ENCODE measurements around the gene FHAD1.

Gene FHAD1

GRCh38 chr1:15207829-15208429, 39.1 kb upstream of the FHAD1 start:
- TF ChIP-seq ZC3H10 (CRISPR knock-in tag; IDR thresholded peaks at IDR 0.05) (no peak), ESRRG (CRISPR knock-in tag; IDR thresholded peaks at IDR 0.05) (no peak), ZFP30 (CRISPR knock-in tag; IDR thresholded peaks at IDR 0.05) (no peak), ZNF565 (CRISPR knock-in tag; conservative IDR thresholded peaks at IDR 0.05; ENCODE audit: low read depth) (no peak), PPARA (CRISPR knock-in tag; IDR thresholded peaks at IDR 0.05; ENCODE audit: borderline replicate concordance) (no peak), ZNF70 (CRISPR knock-in tag; IDR thresholded peaks at IDR 0.05) (no peak), ARNTL (CRISPR knock-in tag; IDR thresholded peaks at IDR 0.05; ENCODE audit: borderline replicate concordance, low read depth) (no peak), SNAI2 (CRISPR knock-in tag; IDR thresholded peaks at IDR 0.05) (no peak), OSR1 (CRISPR knock-in tag; IDR thresholded peaks at IDR 0.05) (no peak), ZNF8 (CRISPR knock-in tag; IDR thresholded peaks at IDR 0.05) (no peak), PATZ1 (CRISPR knock-in tag; IDR thresholded peaks at IDR 0.05; ENCODE audit: borderline replicate concordance) (no peak), TCF4 (CRISPR knock-in tag; IDR thresholded peaks at IDR 0.05; ENCODE audit: borderline replicate concordance) (no peak), TOX (CRISPR knock-in tag; IDR thresholded peaks at IDR 0.05; ENCODE audit: borderline replicate concordance) (no peak), RARB (CRISPR knock-in tag; IDR thresholded peaks at IDR 0.05) (no peak)
- TF ChIP-seq, protein P1, sequence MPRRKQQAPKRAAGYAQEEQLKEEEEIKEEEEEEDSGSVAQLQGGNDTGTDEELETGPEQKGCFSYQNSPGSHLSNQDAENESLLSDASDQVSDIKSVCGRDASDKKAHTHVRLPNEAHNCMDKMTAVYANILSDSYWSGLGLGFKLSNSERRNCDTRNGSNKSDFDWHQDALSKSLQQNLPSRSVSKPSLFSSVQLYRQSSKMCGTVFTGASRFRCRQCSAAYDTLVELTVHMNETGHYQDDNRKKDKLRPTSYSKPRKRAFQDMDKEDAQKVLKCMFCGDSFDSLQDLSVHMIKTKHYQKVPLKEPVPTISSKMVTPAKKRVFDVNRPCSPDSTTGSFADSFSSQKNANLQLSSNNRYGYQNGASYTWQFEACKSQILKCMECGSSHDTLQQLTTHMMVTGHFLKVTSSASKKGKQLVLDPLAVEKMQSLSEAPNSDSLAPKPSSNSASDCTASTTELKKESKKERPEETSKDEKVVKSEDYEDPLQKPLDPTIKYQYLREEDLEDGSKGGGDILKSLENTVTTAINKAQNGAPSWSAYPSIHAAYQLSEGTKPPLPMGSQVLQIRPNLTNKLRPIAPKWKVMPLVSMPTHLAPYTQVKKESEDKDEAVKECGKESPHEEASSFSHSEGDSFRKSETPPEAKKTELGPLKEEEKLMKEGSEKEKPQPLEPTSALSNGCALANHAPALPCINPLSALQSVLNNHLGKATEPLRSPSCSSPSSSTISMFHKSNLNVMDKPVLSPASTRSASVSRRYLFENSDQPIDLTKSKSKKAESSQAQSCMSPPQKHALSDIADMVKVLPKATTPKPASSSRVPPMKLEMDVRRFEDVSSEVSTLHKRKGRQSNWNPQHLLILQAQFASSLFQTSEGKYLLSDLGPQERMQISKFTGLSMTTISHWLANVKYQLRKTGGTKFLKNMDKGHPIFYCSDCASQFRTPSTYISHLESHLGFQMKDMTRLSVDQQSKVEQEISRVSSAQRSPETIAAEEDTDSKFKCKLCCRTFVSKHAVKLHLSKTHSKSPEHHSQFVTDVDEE (CRISPR knock-in tag; IDR thresholded peaks at IDR 0.05): no peak
- TF ChIP-seq, protein P2, sequence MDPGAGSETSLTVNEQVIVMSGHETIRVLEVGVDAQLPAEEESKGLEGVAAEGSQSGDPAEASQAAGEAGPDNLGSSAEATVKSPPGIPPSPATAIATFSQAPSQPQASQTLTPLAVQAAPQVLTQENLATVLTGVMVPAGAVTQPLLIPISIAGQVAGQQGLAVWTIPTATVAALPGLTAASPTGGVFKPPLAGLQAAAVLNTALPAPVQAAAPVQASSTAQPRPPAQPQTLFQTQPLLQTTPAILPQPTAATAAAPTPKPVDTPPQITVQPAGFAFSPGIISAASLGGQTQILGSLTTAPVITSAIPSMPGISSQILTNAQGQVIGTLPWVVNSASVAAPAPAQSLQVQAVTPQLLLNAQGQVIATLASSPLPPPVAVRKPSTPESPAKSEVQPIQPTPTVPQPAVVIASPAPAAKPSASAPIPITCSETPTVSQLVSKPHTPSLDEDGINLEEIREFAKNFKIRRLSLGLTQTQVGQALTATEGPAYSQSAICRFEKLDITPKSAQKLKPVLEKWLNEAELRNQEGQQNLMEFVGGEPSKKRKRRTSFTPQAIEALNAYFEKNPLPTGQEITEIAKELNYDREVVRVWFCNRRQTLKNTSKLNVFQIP (CRISPR knock-in tag; IDR thresholded peaks at IDR 0.05; ENCODE audit: borderline replicate concordance, low read depth): no peak
- ATAC-seq: no peak

- ATAC-seq: no peak
- TF ChIP-seq CSDC2 (CRISPR knock-in tag; IDR thresholded peaks at IDR 0.05) (no peak), PATZ1 (CRISPR knock-in tag; IDR thresholded peaks at IDR 0.05; ENCODE audit: borderline replicate concordance) (no peak), RARB (CRISPR knock-in tag; IDR thresholded peaks at IDR 0.05) (no peak)
- TF ChIP-seq, protein P2 (CRISPR knock-in tag; IDR thresholded peaks at IDR 0.05; ENCODE audit: borderline replicate concordance, low read depth): no peak
Measured at GRCh38 chr1:15210651-15211375, 36.2 kb upstream of the FHAD1 start.

GRCh38 chr1:15211424-15211823, 35.6 kb upstream of the FHAD1 start:
- no peak for ATAC-seq
- TF ChIP-seq ZNF565 (CRISPR knock-in tag; conservative IDR thresholded peaks at IDR 0.05; ENCODE audit: low read depth): no peak
- no peak for TF ChIP-seq TCF4 (CRISPR knock-in tag; IDR thresholded peaks at IDR 0.05; ENCODE audit: borderline replicate concordance)
- TF ChIP-seq, protein P2 (CRISPR knock-in tag; IDR thresholded peaks at IDR 0.05; ENCODE audit: borderline replicate concordance, low read depth): no peak
- TF ChIP-seq ZC3H10 (CRISPR knock-in tag; IDR thresholded peaks at IDR 0.05): no peak
- no peak for TF ChIP-seq PPARA (CRISPR knock-in tag; IDR thresholded peaks at IDR 0.05; ENCODE audit: borderline replicate concordance)
- no peak for TF ChIP-seq ISL1 (CRISPR knock-in tag; IDR thresholded peaks at IDR 0.05)
- TF ChIP-seq SNAI2 (CRISPR knock-in tag; IDR thresholded peaks at IDR 0.05): no peak
- no peak for TF ChIP-seq ESRRG (CRISPR knock-in tag; IDR thresholded peaks at IDR 0.05)
- TF ChIP-seq OSR1 (CRISPR knock-in tag; IDR thresholded peaks at IDR 0.05): no peak
- TF ChIP-seq BACH2 (CRISPR knock-in tag; IDR thresholded peaks at IDR 0.05; ENCODE audit: borderline replicate concordance): no peak
- TF ChIP-seq CSRNP3 (CRISPR knock-in tag; IDR thresholded peaks at IDR 0.05): no peak
- no peak for TF ChIP-seq RARB (CRISPR knock-in tag; IDR thresholded peaks at IDR 0.05)
- TF ChIP-seq GLIS3 (CRISPR knock-in tag; IDR thresholded peaks at IDR 0.05): no peak

Data from SK-N-SH treated with all-trans-retinoic acid at 6 μM for 48 hours (cell line).